ENCODE measurements around the gene FAN1.
"Not testable (repeated sequence)": the region's sequence is repeated elsewhere in the genome, so short reads cannot be mapped to it uniquely, and the experiment has no call there.

FAN1 gene

GRCh38 chr15:30903497-30904187 is at the start of gene FAN1:
Gene FAN1, plus strand, starts transcription at chr15:30903915. Its CDS starts 749 bp downstream, at chr15:30904664.
- DNase-seq, result peak; percentile 76

- no peak for DNase-seq
These were observed 44.4 kb upstream of the FAN1 start for GRCh38 chr15:30859091-30859874.

- DNase-seq, result no peak
These were observed 38.5 kb upstream of the FAN1 start for GRCh38 chr15:30865257-30865656.

- no peak for DNase-seq
These were observed 33.0 kb upstream of the FAN1 start for GRCh38 chr15:30870681-30871080.

GRCh38 chr15:30872341-30872748 is 31.4 kb upstream of the FAN1 start:
- no peak for DNase-seq

- no peak for DNase-seq
These were observed 26.6 kb upstream of the FAN1 start for GRCh38 chr15:30877070-30877469.

- DNase-seq, result no peak
These were observed 25.2 kb upstream of the FAN1 start for GRCh38 chr15:30878515-30878914.

GRCh38 chr15:30882849-30883433 is 20.8 kb upstream of the FAN1 start:
- DNase-seq, result no peak

GRCh38 chr15:30883666-30884065 is 20.0 kb upstream of the FAN1 start:
- DNase-seq, result not testable (repeated sequence)

- no peak for DNase-seq
These were observed 17.9 kb upstream of the FAN1 start for GRCh38 chr15:30885814-30886213.

GRCh38 chr15:30889196-30889595 is 14.5 kb upstream of the FAN1 start:
- no peak for DNase-seq

GRCh38 chr15:30895461-30896210 is 8.1 kb upstream of the FAN1 start:
- no peak for DNase-seq

GRCh38 chr15:30896211-30896606 is 7.5 kb upstream of the FAN1 start:
- no peak for DNase-seq

GRCh38 chr15:30901889-30902288 is 1.8 kb upstream of the FAN1 start:
- DNase-seq, result no peak

GRCh38 chr15:30904812-30905211 is 1.1 kb downstream of the FAN1 start:
- DNase-seq, result no peak

- DNase-seq, result no peak
These were observed 2.1 kb downstream of the FAN1 start for GRCh38 chr15:30905821-30906220.

GRCh38 chr15:30906366-30906765 is 2.7 kb downstream of the FAN1 start:
- no peak for DNase-seq

GRCh38 chr15:30913761-30914160 is 10.0 kb downstream of the FAN1 start:
- DNase-seq, result no peak

GRCh38 chr15:30917013-30917412 is 13.3 kb downstream of the FAN1 start:
- no peak for DNase-seq

GRCh38 chr15:30917675-30918074 is 14.0 kb downstream of the FAN1 start:
- no peak for DNase-seq

- DNase-seq, result no peak
These were observed 14.7 kb downstream of the FAN1 start for GRCh38 chr15:30918366-30918765.

- no peak for DNase-seq
These were observed 16.3 kb downstream of the FAN1 start for GRCh38 chr15:30919877-30920550.

- no peak for DNase-seq
These were observed 17.4 kb downstream of the FAN1 start for GRCh38 chr15:30921106-30921505.

Data from NCI-H524 treated with DMSO at 0.1 percent for 48 hours (cell line).